Activated T-helper 9 cell treated with anti-CD3 and anti-CD28 coated beads, Interleukin-2, amount 50 U/mL, for 16 hours (primary cell): ENCODE measurements around the gene DNAJC13.
"Not testable (repeated sequence)": the region's sequence is repeated elsewhere in the genome, so short reads cannot be mapped to it uniquely, and the experiment has no call there.

ENCODE experiments used
- DNase-seq: peaks from one replicate; pipeline ENCODE4 v3.0.0-alpha.2; 2020; ENCODE audit warnings: low read depth

Gene DNAJC13

DNA sequence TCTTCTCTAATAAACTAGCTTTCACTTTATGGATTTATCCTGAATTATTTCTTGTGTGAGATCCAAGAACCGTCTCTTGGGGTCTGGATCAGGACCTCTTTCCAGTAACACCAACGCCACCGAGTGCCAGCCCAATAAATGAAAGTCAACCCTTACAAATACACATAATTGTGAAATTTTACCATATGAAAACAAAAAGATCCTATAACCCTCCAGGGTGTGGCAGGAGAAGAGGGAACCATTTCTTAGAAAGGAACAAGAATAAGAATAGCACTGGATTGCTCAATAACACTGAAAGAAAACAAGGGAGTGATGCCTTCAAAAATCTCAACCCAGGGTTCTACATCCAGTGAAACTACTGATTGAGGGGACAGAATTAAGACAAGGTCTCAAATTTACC is 128.2 kb downstream of the DNAJC13 start:
- DNase-seq: no peak

DNA sequence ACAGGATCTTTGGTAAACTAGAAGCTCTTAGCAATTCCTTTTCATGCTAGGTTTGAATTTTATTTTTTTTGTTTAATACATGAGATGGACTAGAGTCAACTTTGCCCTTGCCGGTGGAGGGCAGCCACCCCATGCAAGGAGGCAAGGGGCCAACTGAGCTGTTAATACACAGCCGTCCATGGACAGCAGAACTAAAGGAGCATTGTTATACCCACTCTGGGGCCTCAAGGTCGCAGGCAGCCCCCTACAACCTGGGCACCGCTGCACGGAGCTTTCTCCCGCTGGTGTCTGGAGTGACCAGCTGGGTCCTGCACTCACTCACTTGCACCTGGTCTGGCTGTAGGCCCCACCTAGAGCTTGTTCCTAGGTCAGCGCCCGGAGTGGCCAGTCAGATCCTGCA is 131.9 kb downstream of the DNAJC13 start:
- DNase-seq: no peak

GRCh38 chr3:132549890-132550578 is 132.7 kb downstream of the DNAJC13 start:
- DNase-seq: no peak

DNA sequence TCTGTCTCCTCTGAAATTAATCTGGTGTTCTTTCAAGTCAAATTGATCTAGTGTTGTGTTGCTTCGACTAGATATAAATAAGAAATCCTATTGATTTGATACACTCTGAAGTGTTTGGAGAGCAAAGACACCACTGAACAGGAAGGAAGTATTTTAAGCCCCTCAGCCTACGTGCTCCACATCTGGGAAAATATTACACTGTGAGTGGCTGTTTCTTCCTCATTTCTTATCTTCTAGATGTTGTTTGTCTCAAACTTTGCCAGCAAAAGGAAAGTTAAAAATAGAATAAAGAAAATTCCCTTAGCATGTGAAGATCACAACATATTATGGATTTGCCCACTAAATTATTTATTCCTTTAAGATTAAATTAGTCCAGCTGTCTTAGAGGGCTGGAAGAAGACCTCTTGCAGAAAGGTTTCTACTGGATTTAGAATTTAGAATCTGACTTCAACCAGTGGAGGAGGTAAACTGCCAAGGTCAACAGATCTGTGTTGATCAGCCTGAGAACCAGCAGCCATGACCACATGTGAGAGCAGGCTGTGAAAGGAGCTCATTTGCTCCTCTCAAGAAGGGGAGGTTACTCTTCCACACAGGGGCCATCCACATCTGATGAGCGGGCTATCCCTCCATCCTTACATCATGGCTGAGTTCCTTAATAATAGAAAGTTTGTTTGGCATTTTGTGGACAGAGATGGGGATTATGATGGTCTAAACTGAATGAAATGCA is 133.4 kb downstream of the DNAJC13 start:
- DNase-seq: no peak

DNA sequence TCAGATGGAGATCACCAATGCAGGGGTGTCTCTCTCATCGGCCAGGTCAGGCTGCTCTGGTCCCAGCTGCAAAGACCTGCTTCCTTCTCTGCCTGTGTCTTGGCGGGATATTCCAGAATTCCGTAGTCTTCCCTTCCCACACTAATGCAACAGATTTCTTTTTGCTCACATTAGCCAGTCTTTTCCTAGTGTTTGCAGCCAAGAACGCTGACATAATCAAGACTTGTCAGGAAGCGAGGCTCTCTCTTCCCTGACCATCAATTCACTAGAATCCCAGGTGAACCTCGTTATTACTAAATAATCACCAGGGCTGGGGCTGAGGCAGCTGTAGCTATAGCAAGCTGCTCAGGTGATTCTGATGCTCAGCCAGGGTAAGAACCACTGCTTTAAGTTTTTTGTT is 136.5 kb downstream of the DNAJC13 start:
- no peak for DNase-seq

DNA sequence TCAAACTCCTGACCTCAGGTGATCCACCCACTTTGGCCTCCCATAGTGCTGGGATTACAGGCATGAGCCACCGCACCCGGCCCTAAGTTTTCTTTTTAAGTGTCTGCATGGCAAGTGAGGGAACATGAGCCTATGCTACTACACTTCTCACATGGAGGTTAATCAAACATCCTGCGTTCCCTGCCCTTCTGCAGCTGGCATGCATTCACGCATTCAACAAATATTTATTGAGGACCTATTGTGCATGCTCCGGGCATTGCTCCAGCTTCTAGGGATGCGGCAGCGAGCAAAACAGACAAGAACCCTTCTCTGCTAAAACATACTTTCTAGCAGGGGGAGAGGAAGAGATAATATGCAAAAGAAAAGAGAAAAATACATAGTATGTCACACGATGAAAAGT is 137.1 kb downstream of the DNAJC13 start:
- DNase-seq: no peak

- no peak for DNase-seq
These were observed 138.2 kb downstream of the DNAJC13 start for GRCh38 chr3:132555306-132556035.

DNA sequence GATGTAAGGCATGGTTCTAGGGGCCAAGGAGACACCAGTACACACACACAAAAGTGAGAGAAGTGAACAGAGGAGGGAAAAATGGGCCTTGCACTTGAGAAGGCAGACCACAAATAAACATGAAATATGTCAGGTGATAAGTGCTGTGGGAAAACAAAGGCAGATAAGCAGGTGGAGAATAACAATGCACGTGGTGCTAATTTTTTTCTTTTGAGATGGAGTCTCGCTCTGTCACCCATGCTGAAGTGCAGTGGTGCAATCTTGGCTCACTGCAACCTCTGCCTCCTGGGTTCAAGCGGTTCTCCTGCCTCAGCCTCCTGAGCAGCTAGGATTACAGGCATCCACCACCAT is 138.7 kb downstream of the DNAJC13 start:
- not testable (repeated sequence) for DNase-seq

GRCh38 chr3:132556508-132557159 is 139.3 kb downstream of the DNAJC13 start:
- DNase-seq: no peak

- no peak for DNase-seq
These were observed 143.7 kb downstream of the DNAJC13 start for GRCh38 chr3:132561003-132561402.

GRCh38 chr3:132563420-132564069 is 146.2 kb downstream of the DNAJC13 start:
- DNase-seq: no peak

- DNase-seq: no peak
These were observed 146.8 kb downstream of the DNAJC13 start for GRCh38 chr3:132564070-132564465.

DNA sequence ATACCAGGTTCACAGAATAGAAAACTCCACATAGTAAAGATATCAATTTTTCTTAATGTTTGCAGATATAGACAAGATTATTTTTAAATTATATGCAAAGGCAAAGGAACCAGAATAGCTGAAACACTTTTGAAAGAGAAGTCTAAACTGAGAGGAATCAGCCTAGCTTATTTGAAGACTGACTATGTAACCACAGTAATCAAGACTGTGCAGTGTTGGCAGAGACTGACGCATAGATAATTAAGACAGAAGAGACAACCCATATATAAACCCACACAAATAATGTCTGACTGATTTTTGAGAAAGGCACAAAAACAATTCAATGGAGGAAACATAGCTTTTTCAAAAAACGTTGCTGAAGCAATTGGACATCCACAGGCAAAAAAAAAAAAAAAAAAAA is 151.1 kb downstream of the DNAJC13 start:
- DNase-seq: no peak

- DNase-seq: no peak
These were observed 151.9 kb downstream of the DNAJC13 start for GRCh38 chr3:132569153-132569552.

DNA sequence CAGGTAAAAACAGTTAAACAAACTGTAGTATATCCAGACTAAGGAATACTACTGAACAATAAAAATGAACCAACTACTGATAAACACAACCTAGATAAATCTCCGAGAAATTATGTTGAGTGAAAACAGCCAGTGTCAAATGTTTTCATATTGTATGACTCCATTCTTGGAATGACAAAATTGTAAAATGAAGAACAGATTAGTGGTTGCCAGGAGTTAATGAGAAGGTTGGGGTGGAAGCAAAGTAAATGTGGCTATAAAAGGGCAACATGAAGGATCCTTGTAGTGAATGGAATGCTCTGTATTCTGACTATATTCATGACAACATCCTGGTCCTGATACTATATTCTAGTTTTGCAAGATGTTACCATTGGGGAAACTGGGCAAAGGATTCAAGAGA is 152.3 kb downstream of the DNAJC13 start:
- no peak for DNase-seq

- no peak for DNase-seq
These were observed 152.7 kb downstream of the DNAJC13 start for GRCh38 chr3:132570016-132570415.

GRCh38 chr3:132573797-132574211 is 156.5 kb downstream of the DNAJC13 start:
- no peak for DNase-seq

DNA sequence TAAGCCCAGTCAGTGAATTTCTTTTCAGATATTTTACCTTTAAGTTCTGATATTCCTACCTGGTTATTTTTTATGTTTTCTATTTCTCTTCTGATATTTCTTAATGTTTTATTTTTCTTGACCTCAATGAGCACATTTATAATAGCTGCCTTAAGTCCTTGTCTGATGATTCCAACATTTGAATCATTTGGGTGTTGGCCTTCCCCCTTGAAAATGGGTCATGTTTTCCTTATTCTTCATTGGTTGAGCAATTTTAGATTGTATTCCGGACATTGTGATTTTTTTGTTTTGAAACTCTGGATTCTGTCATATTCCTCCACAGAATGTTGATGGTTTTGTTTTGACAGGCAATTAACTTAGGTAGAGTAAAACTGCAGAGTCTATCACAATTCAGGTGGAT is 170.1 kb downstream of the DNAJC13 start:
- no peak for DNase-seq
